Measurements from ENCODE around the gene IWS1.

IWS1 gene

GRCh38 chr2:127515383-127515915, 10.8 kb downstream of the IWS1 start:
- WGBS (ENCODE audit: extremely low coverage, insufficient coverage, low lambda C conversion rate), result no CpG with 5 or more reads among the region's 6 CpGs
- Histone ChIP-seq H3K18ac (ENCODE audit: low read length) (no peak overlapping the region), H4K8ac (ENCODE audit: low read depth, low read length) (no peak overlapping the region), H3K9ac (ENCODE audit: low read length) (no peak overlapping the region), H3K36me3 (ENCODE audit: control insufficient read depth, insufficient read depth, low read length) (no peaks in the 10 kb centered on the region), H2BK120ac (ENCODE audit: low read depth, low read length) (no peak overlapping the region), H3K23ac (ENCODE audit: low read length) (no peak overlapping the region), H3K4me1 (ENCODE audit: control insufficient read depth, low read depth, low read length) (peaks cover 3% of the 10 kb centered on the region), H3K79me1 (ENCODE audit: low read length) (peaks cover 14% of the 10 kb centered on the region), H3K27ac (ENCODE audit: low read depth, low read length) (no peak overlapping the region), H3K4me3 (ENCODE audit: low read length) (no peak overlapping the region), H2AK5ac (ENCODE audit: low read length) (no peak overlapping the region), H2BK15ac (replicated peaks; ENCODE audit: low read depth) (no peak overlapping the region), H4K5ac (ENCODE audit: low read length) (no peak overlapping the region), H3K27me3 (ENCODE audit: insufficient read depth, low read length, poor library complexity) (no peaks in the 10 kb centered on the region), H2BK5ac (ENCODE audit: low read length) (no peak overlapping the region), H3K4me2 (ENCODE audit: low read length) (no peak overlapping the region), H3K56ac (ENCODE audit: low read length) (peak overlapping the region; percentile 2), H3K79me2 (ENCODE audit: control insufficient read depth, insufficient read depth, low read length) (peaks cover 61% of the 10 kb centered on the region), H3K4ac (ENCODE audit: low read depth, low read length) (no peak overlapping the region)
- no peak for DNase-seq

DNA sequence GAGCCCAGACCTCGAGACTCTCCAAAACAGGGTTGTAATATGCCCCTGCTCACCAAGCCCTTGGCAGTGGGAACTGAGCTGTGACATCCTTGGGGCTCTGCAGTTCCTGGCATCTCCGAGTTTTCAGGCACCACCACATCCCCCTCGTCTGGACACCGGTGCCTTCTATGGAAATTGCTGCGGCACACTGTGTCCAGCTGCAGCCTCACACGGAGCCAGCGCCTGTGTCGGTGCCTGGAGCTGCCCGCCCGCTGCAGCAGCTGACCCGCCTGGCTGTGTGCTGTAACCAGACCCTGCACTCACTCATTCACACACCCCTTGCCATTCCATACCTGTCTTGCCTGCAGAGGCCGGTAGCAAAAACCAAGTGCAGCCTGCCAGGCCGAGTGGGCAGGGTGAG, 11.8 kb downstream of the IWS1 start:
- no peak overlapping the region for H4K8ac ChIP-seq (ENCODE audit: low read depth, low read length)
- no peak overlapping the region for H3K27ac ChIP-seq (ENCODE audit: low read depth, low read length)
- H3K36me3 ChIP-seq (ENCODE audit: control insufficient read depth, insufficient read depth, low read length), result no peaks in the 10 kb centered on the region
- no peak overlapping the region for H3K4ac ChIP-seq (ENCODE audit: low read depth, low read length)
- H3K79me2 ChIP-seq (ENCODE audit: control insufficient read depth, insufficient read depth, low read length), result peaks cover 65% of the 10 kb centered on the region
- H3K23ac ChIP-seq (ENCODE audit: low read length), result no peak overlapping the region
- H3K56ac ChIP-seq (ENCODE audit: low read length), result no peak overlapping the region
- no peak overlapping the region for H2BK5ac ChIP-seq (ENCODE audit: low read length)
- no peak overlapping the region for H2BK15ac ChIP-seq (replicated peaks; ENCODE audit: low read depth)
- WGBS (ENCODE audit: extremely low coverage, insufficient coverage, low lambda C conversion rate), result no CpG with 5 or more reads among the region's 13 CpGs
- H3K4me3 ChIP-seq (ENCODE audit: low read length), result no peak overlapping the region
- no peaks in the 10 kb centered on the region for H3K27me3 ChIP-seq (ENCODE audit: insufficient read depth, low read length, poor library complexity)
- no peak overlapping the region for H3K4me2 ChIP-seq (ENCODE audit: low read length)
- H3K4me1 ChIP-seq (ENCODE audit: control insufficient read depth, low read depth, low read length), result peaks cover 3% of the 10 kb centered on the region
- H3K18ac ChIP-seq (ENCODE audit: low read length), result no peak overlapping the region
- H4K5ac ChIP-seq (ENCODE audit: low read length), result no peak overlapping the region
- H2BK120ac ChIP-seq (ENCODE audit: low read depth, low read length), result no peak overlapping the region
- DNase-seq, result no peak
- H3K9ac ChIP-seq (ENCODE audit: low read length), result no peak overlapping the region
- no peak overlapping the region for H2AK5ac ChIP-seq (ENCODE audit: low read length)
- peaks cover 14% of the 10 kb centered on the region for H3K79me1 ChIP-seq (ENCODE audit: low read length)

DNA sequence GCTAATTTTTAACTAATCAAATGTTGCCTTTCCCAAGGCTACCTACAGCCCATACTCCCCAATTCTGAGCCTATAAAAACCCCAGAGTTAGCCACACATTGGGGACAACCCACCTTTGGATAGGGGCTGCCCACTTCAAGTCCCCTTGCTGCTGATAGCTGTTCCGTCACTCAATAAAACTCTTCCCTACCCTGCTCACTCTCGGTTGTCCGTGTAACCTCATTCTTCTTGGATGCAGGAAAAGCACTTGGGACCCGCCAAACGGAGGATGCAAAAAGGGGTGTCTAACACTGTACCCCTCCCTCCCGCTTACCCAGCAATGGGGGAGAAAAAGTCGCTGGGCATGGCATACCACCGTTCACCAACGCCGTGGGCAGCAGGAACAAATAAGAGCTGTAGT, 12.2 kb downstream of the IWS1 start:
- no peak overlapping the region for H2BK120ac ChIP-seq (ENCODE audit: low read depth, low read length)
- no peak overlapping the region for H2AK5ac ChIP-seq (ENCODE audit: low read length)
- H3K36me3 ChIP-seq (ENCODE audit: control insufficient read depth, insufficient read depth, low read length), result no peaks in the 10 kb centered on the region
- no peak overlapping the region for H3K9ac ChIP-seq (ENCODE audit: low read length)
- H4K8ac ChIP-seq (ENCODE audit: low read depth, low read length), result no peak overlapping the region
- H3K27me3 ChIP-seq (ENCODE audit: insufficient read depth, low read length, poor library complexity), result no peaks in the 10 kb centered on the region
- no peak overlapping the region for H3K27ac ChIP-seq (ENCODE audit: low read depth, low read length)
- H3K79me1 ChIP-seq (ENCODE audit: low read length), result peaks cover 14% of the 10 kb centered on the region
- no peak overlapping the region for H3K4me2 ChIP-seq (ENCODE audit: low read length)
- H2BK15ac ChIP-seq (replicated peaks; ENCODE audit: low read depth), result no peak overlapping the region
- H4K5ac ChIP-seq (ENCODE audit: low read length), result no peak overlapping the region
- no peak overlapping the region for H3K18ac ChIP-seq (ENCODE audit: low read length)
- no CpG with 5 or more reads among the region's 10 CpGs for whole genome bisulfite sequencing (ENCODE audit: extremely low coverage, insufficient coverage, low lambda C conversion rate)
- H3K4ac ChIP-seq (ENCODE audit: low read depth, low read length), result no peak overlapping the region
- no peak for DNase-seq
- H3K79me2 ChIP-seq (ENCODE audit: control insufficient read depth, insufficient read depth, low read length), result peaks cover 68% of the 10 kb centered on the region
- H2BK5ac ChIP-seq (ENCODE audit: low read length), result no peak overlapping the region
- no peak overlapping the region for H3K56ac ChIP-seq (ENCODE audit: low read length)
- no peak overlapping the region for H3K23ac ChIP-seq (ENCODE audit: low read length)
- no peak overlapping the region for H3K4me3 ChIP-seq (ENCODE audit: low read length)
- peaks cover 3% of the 10 kb centered on the region for H3K4me1 ChIP-seq (ENCODE audit: control insufficient read depth, low read depth, low read length)

GRCh38 chr2:127512362-127512761, 13.9 kb downstream of the IWS1 start:
- Histone ChIP-seq H2BK120ac (ENCODE audit: low read depth, low read length) (no peak overlapping the region), H3K4ac (ENCODE audit: low read depth, low read length) (no peak overlapping the region), H4K8ac (ENCODE audit: low read depth, low read length) (no peak overlapping the region), H3K79me1 (ENCODE audit: low read length) (peaks cover 16% of the 10 kb centered on the region), H2BK15ac (replicated peaks; ENCODE audit: low read depth) (no peak overlapping the region), H3K27me3 (ENCODE audit: insufficient read depth, low read length, poor library complexity) (no peaks in the 10 kb centered on the region), H3K27ac (ENCODE audit: low read depth, low read length) (no peak overlapping the region), H3K56ac (ENCODE audit: low read length) (no peak overlapping the region), H3K9ac (ENCODE audit: low read length) (no peak overlapping the region), H4K5ac (ENCODE audit: low read length) (no peak overlapping the region), H3K36me3 (ENCODE audit: control insufficient read depth, insufficient read depth, low read length) (no peaks in the 10 kb centered on the region), H3K4me3 (ENCODE audit: low read length) (no peak overlapping the region), H3K23ac (ENCODE audit: low read length) (no peak overlapping the region), H3K4me1 (ENCODE audit: control insufficient read depth, low read depth, low read length) (peaks cover 3% of the 10 kb centered on the region), H3K18ac (ENCODE audit: low read length) (no peak overlapping the region), H3K4me2 (ENCODE audit: low read length) (no peak overlapping the region), H2AK5ac (ENCODE audit: low read length) (no peak overlapping the region), H2BK5ac (ENCODE audit: low read length) (no peak overlapping the region), H3K79me2 (ENCODE audit: control insufficient read depth, insufficient read depth, low read length) (peaks cover 74% of the 10 kb centered on the region)
- no peak for DNase-seq
- WGBS (ENCODE audit: extremely low coverage, insufficient coverage, low lambda C conversion rate), result no CpG with 5 or more reads among the region's 4 CpGs

DNA sequence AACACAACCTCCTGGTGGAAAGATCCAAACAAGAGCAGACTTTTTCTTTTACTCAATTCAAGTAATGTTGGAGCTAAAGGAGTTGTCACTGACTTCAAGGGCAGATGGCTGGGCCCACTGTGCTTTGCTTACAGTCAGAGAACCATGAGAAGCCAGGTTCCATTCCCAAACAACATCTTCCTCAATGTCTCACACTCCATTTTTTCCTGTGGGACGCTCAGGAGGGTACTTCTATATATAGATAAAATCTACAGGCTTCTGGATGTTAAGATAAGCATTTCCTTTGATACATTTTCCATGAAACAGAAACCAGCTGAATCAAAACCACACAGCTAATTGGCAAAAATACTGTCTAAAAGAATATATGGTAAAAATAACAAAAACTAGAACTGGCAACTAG, 14.4 kb downstream of the IWS1 start:
- Histone ChIP-seq H3K27me3 (ENCODE audit: insufficient read depth, low read length, poor library complexity) (no peaks in the 10 kb centered on the region), H3K4me3 (ENCODE audit: low read length) (no peak overlapping the region), H3K79me2 (ENCODE audit: control insufficient read depth, insufficient read depth, low read length) (peaks cover 72% of the 10 kb centered on the region), H3K4ac (ENCODE audit: low read depth, low read length) (no peak overlapping the region), H4K8ac (ENCODE audit: low read depth, low read length) (peak overlapping the region; percentile 76), H2BK120ac (ENCODE audit: low read depth, low read length) (no peak overlapping the region), H3K9ac (ENCODE audit: low read length) (no peak overlapping the region), H3K4me1 (ENCODE audit: control insufficient read depth, low read depth, low read length) (peaks cover 3% of the 10 kb centered on the region), H3K18ac (ENCODE audit: low read length) (no peak overlapping the region), H2BK15ac (replicated peaks; ENCODE audit: low read depth) (no peak overlapping the region), H4K5ac (ENCODE audit: low read length) (no peak overlapping the region), H2AK5ac (ENCODE audit: low read length) (no peak overlapping the region), H3K4me2 (ENCODE audit: low read length) (no peak overlapping the region), H3K36me3 (ENCODE audit: control insufficient read depth, insufficient read depth, low read length) (no peaks in the 10 kb centered on the region), H3K27ac (ENCODE audit: low read depth, low read length) (no peak overlapping the region), H3K56ac (ENCODE audit: low read length) (no peak overlapping the region), H3K79me1 (ENCODE audit: low read length) (peaks cover 15% of the 10 kb centered on the region), H2BK5ac (ENCODE audit: low read length) (no peak overlapping the region), H3K23ac (ENCODE audit: low read length) (no peak overlapping the region)
- peak; percentile 53 for DNase-seq
- no CpG with 5 or more reads among the region's 1 CpG for WGBS (ENCODE audit: extremely low coverage, insufficient coverage, low lambda C conversion rate)

GRCh38 chr2:127511090-127511695, 15.1 kb downstream of the IWS1 start:
- H3K9ac ChIP-seq (ENCODE audit: low read length), result no peak overlapping the region
- H3K27me3 ChIP-seq (ENCODE audit: insufficient read depth, low read length, poor library complexity), result no peaks in the 10 kb centered on the region
- no CpG with 5 or more reads among the region's 6 CpGs for WGBS (ENCODE audit: extremely low coverage, insufficient coverage, low lambda C conversion rate)
- peak overlapping the region; percentile 60 for H3K18ac ChIP-seq (ENCODE audit: low read length)
- no peak overlapping the region for H3K27ac ChIP-seq (ENCODE audit: low read depth, low read length)
- H3K4me1 ChIP-seq (ENCODE audit: control insufficient read depth, low read depth, low read length), result peaks cover 3% of the 10 kb centered on the region
- no peak overlapping the region for H2BK15ac ChIP-seq (replicated peaks; ENCODE audit: low read depth)
- H3K4ac ChIP-seq (ENCODE audit: low read depth, low read length), result no peak overlapping the region
- no peak overlapping the region for H4K5ac ChIP-seq (ENCODE audit: low read length)
- no peaks in the 10 kb centered on the region for H3K36me3 ChIP-seq (ENCODE audit: control insufficient read depth, insufficient read depth, low read length)
- peaks cover 12% of the 10 kb centered on the region for H3K79me1 ChIP-seq (ENCODE audit: low read length)
- no peak overlapping the region for H2BK120ac ChIP-seq (ENCODE audit: low read depth, low read length)
- no peak overlapping the region for H3K23ac ChIP-seq (ENCODE audit: low read length)
- no peak overlapping the region for H3K4me2 ChIP-seq (ENCODE audit: low read length)
- no peak for DNase-seq
- H3K79me2 ChIP-seq (ENCODE audit: control insufficient read depth, insufficient read depth, low read length), result peaks cover 68% of the 10 kb centered on the region
- no peak overlapping the region for H4K8ac ChIP-seq (ENCODE audit: low read depth, low read length)
- no peak overlapping the region for H2BK5ac ChIP-seq (ENCODE audit: low read length)
- H3K4me3 ChIP-seq (ENCODE audit: low read length), result no peak overlapping the region
- H3K56ac ChIP-seq (ENCODE audit: low read length), result no peak overlapping the region
- H2AK5ac ChIP-seq (ENCODE audit: low read length), result no peak overlapping the region

All from mesendoderm (in vitro differentiated cells).